HG03439 (cell line): ENCODE measurements around the gene PLXND1.

ENCODE experiments used
- ATAC-seq: cut with Tn5 transposase; IDR thresholded peaks from one replicate; pipeline ENCODE4 v1.9.1; 2021; ENCODE audit warnings: mild to moderate bottlenecking, moderate library complexity; ENCODE audit not compliant: unreplicated experiment

PLXND1 gene

GRCh38 chr3:129627350-129628168, 21.1 kb upstream of the PLXND1 start:
- ATAC-seq = peak; percentile 36

- ATAC-seq = peak; percentile 85
Measured at GRCh38 chr3:129626744-129627349, 20.4 kb upstream of the PLXND1 start.

- ATAC-seq = no peak
Measured at GRCh38 chr3:129625072-129625874, 18.8 kb upstream of the PLXND1 start.

GRCh38 chr3:129624347-129625071, 18.0 kb upstream of the PLXND1 start:
- ATAC-seq = no peak

- ATAC-seq = no peak
Measured at GRCh38 chr3:129623447-129624118, 17.1 kb upstream of the PLXND1 start.

GRCh38 chr3:129622933-129623332, 16.5 kb upstream of the PLXND1 start:
- ATAC-seq = no peak

GRCh38 chr3:129622226-129622874, 15.9 kb upstream of the PLXND1 start:
- ATAC-seq = no peak

GRCh38 chr3:129621626-129622225, 15.2 kb upstream of the PLXND1 start:
- no peak for ATAC-seq

- ATAC-seq = no peak
Measured at GRCh38 chr3:129620828-129621559, 14.5 kb upstream of the PLXND1 start.

- ATAC-seq = no peak
Measured at GRCh38 chr3:129619726-129620162, 13.3 kb upstream of the PLXND1 start.

GRCh38 chr3:129618901-129619671, 12.6 kb upstream of the PLXND1 start:
- ATAC-seq = no peak

- ATAC-seq = no peak
Measured at GRCh38 chr3:129618186-129618820, 11.8 kb upstream of the PLXND1 start.

GRCh38 chr3:129617381-129618185, 11.1 kb upstream of the PLXND1 start:
- no peak for ATAC-seq

- ATAC-seq = no peak
Measured at GRCh38 chr3:129616713-129617112, 10.2 kb upstream of the PLXND1 start.

GRCh38 chr3:129616291-129616690, 9.8 kb upstream of the PLXND1 start:
- no peak for ATAC-seq

- ATAC-seq = no peak
Measured at GRCh38 chr3:129615751-129616281, 9.3 kb upstream of the PLXND1 start.
